Fibroblast of skin of scalp (primary cell): ENCODE measurements around the gene AMIGO1.
"Not testable (repeated sequence)": the region's sequence is repeated elsewhere in the genome, so short reads cannot be mapped to it uniquely, and the experiment has no call there.

Experiments
- DNase-seq: peaks from one replicate; pipeline ENCODE4 v3.0.0-alpha.2; 2013

AMIGO1 gene

GRCh38 chr1:109482791-109483671 is 26.5 kb downstream of the AMIGO1 start:
- DNase-seq: no peak

GRCh38 chr1:109482242-109482641 is 27.3 kb downstream of the AMIGO1 start:
- no peak for DNase-seq

- DNase-seq: no peak
Observed at GRCh38 chr1:109481646-109482045, 27.9 kb downstream of the AMIGO1 start.

GRCh38 chr1:109479901-109480300 is 29.6 kb downstream of the AMIGO1 start:
- no peak for DNase-seq

- no peak for DNase-seq
Observed at GRCh38 chr1:109479311-109479710, 30.2 kb downstream of the AMIGO1 start.

- no peak for DNase-seq
Observed at GRCh38 chr1:109478806-109479205, 30.7 kb downstream of the AMIGO1 start.

GRCh38 chr1:109477821-109478220 is 31.7 kb downstream of the AMIGO1 start:
- no peak for DNase-seq

GRCh38 chr1:109476825-109477224 is 32.7 kb downstream of the AMIGO1 start:
- DNase-seq: no peak

GRCh38 chr1:109475261-109475660 is 34.3 kb downstream of the AMIGO1 start:
- no peak for DNase-seq

- DNase-seq: no peak
Observed at GRCh38 chr1:109474697-109475096, 34.8 kb downstream of the AMIGO1 start.

- DNase-seq: not testable (repeated sequence)
Observed at GRCh38 chr1:109473284-109474057, 36.1 kb downstream of the AMIGO1 start.

- DNase-seq: no peak
Observed at GRCh38 chr1:109472779-109473178, 36.7 kb downstream of the AMIGO1 start.

- no peak for DNase-seq
Observed at GRCh38 chr1:109470245-109470644, 39.3 kb downstream of the AMIGO1 start.

GRCh38 chr1:109468903-109469302 is 40.6 kb downstream of the AMIGO1 start:
- no peak for DNase-seq

GRCh38 chr1:109468061-109468460 is 41.5 kb downstream of the AMIGO1 start:
- DNase-seq: no peak

GRCh38 chr1:109467301-109467777 is 42.2 kb downstream of the AMIGO1 start:
- no peak for DNase-seq

GRCh38 chr1:109466452-109467300 is 42.9 kb downstream of the AMIGO1 start, which contains the start of gene SYPL2:
TSS of gene SYPL2 (plus strand) at chr1:109466546. CDS start at chr1:109466844, 298 bp downstream.
- no peak for DNase-seq

GRCh38 chr1:109466125-109466451 is 43.4 kb downstream of the AMIGO1 start:
- no peak for DNase-seq

GRCh38 chr1:109457819-109458218 is 51.7 kb downstream of the AMIGO1 start:
- no peak for DNase-seq

- DNase-seq: no peak
Observed at GRCh38 chr1:109454497-109455133, 54.9 kb downstream of the AMIGO1 start.
